Panc1 (cell line): ENCODE data around the gene PSMB7.

Experiments used
- POLR2AphosphoS5 ChIP-seq: IDR thresholded peaks from 2 replicates; pipeline ENCODE4 v1.6.1; 2012; ENCODE audit warnings: mild to moderate bottlenecking, low read depth, low read length, moderate library complexity
- TCF7L2 ChIP-seq: IDR thresholded peaks from 2 replicates; pipeline ENCODE4 v1.6.1; 2011; ENCODE audit warnings: mild to moderate bottlenecking, low read depth, low read length, inconsistent platforms
- TF ChIP-seq, protein P1 (sequence below): fragments of 450-650 bp; IDR thresholded peaks from 2 replicates; pipeline ENCODE4 v1.5.1; 2017; ENCODE audit warnings: mild to moderate bottlenecking

DNA sequence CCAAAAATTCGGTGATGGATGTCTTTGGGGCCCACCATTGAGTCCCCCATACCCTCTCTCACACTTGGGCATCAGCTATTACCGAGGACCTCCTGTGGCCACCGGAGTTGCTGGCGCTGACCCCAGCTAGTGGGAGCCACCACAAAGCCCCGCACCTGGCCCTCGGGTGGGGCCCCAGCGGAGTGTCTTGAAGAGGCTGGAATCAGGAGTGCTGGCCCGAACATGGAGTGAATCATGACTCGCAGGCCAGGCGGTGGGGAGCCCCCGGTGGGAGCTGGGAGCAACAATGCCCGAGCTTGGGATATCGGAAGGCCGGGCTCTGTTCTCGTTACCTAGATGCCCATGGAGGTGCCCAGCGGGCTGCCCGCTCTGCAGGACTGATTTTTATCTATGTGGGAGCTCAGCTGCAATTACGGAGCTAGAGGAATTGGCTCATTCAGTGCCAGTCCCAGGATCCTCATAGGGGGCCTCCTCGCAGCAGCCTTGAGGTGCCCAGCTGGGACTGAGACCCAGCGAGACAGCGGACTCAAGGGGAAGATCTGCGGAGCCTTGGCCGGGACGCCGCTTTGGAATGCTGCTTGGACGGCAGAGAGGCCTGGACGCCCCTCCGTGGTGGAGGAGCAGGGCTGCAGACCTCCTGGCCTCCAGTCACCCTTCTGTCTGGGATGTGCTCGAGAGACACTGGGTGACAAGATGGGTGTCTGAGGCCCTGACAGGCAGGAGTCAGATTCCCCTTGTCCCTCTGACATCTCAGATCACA lies 70.8 kb downstream of the PSMB7 start:
- TF ChIP-seq, protein P1, sequence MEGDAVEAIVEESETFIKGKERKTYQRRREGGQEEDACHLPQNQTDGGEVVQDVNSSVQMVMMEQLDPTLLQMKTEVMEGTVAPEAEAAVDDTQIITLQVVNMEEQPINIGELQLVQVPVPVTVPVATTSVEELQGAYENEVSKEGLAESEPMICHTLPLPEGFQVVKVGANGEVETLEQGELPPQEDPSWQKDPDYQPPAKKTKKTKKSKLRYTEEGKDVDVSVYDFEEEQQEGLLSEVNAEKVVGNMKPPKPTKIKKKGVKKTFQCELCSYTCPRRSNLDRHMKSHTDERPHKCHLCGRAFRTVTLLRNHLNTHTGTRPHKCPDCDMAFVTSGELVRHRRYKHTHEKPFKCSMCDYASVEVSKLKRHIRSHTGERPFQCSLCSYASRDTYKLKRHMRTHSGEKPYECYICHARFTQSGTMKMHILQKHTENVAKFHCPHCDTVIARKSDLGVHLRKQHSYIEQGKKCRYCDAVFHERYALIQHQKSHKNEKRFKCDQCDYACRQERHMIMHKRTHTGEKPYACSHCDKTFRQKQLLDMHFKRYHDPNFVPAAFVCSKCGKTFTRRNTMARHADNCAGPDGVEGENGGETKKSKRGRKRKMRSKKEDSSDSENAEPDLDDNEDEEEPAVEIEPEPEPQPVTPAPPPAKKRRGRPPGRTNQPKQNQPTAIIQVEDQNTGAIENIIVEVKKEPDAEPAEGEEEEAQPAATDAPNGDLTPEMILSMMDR: no peak
- TF ChIP-seq POLR2AphosphoS5 (no peak), TCF7L2 (no peak)
